ENCODE measurements around the gene AHR.

AHR gene

DNA sequence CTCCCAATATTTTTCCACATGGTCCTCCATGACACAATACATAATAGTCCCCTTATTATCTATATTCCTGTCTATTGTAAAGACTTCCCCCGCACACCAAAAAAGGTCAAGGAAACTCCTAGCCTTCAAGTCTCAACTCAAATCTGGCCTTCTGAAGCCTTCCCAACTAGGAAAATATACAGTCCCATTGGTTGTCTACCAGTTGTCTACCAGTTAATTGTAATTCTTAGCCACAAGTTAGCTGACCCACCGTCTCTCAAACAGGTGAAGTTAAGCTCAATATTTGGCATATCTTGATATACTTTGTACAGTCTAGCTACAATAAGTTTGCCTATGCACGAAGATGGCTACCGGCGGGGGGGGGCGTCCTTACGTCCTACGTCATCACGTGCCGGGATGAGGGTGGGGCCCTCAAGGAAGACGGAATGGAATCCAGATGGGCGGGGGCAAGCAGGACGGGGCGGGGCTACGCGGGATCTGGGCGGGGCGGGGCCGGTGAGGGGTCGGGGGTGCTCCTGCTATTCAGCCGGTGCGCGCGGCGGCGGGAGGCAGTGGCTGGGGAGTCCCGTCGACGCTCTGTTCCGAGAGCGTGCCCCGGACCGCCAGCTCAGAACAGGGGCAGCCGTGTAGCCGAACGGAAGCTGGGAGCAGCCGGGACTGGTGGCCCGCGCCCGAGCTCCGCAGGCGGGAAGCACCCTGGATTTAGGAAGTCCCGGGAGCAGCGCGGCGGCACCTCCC is at the start of gene AHR (continued):
- TF ChIP-seq, protein P1, sequence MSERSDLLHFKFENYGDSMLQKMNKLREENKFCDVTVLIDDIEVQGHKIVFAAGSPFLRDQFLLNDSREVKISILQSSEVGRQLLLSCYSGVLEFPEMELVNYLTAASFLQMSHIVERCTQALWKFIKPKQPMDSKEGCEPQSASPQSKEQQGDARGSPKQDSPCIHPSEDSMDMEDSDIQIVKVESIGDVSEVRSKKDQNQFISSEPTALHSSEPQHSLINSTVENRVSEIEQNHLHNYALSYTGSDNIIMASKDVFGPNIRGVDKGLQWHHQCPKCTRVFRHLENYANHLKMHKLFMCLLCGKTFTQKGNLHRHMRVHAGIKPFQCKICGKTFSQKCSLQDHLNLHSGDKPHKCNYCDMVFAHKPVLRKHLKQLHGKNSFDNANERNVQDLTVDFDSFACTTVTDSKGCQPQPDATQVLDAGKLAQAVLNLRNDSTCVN (tag by site-specific recombination; optimal IDR thresholded peaks at IDR 0.05), result no peak
- 0 out of 2 replicates have a peak, but pooled peaks have one; percentile 15 for TF ChIP-seq ZFP37 (tag by site-specific recombination; IDR thresholded peaks at IDR 0.05)
- no peak for TF ChIP-seq ZSCAN16 (tag by site-specific recombination; IDR thresholded peaks at IDR 0.05)
- peak; percentile 59; the same call in 1 of the 2 replicates for TF ChIP-seq IKZF3 (tag by site-specific recombination; IDR thresholded peaks at IDR 0.05)
- TF ChIP-seq ZBTB7A (tag by site-specific recombination; IDR thresholded peaks at IDR 0.05; ENCODE audit: low read depth), result 0 out of 2 replicates have a peak, but pooled peaks have one; percentile 17
- no peak for TF ChIP-seq ZNF510 (tag by site-specific recombination; IDR thresholded peaks at IDR 0.05; ENCODE audit: insufficient replicate concordance)
- TF ChIP-seq ZNF610 (tag by site-specific recombination; IDR thresholded peaks at IDR 0.05; ENCODE audit: borderline replicate concordance), result no peak
- no peak for TF ChIP-seq GLI4 (tag by site-specific recombination; IDR thresholded peaks at IDR 0.05)
- TF ChIP-seq, protein P2, sequence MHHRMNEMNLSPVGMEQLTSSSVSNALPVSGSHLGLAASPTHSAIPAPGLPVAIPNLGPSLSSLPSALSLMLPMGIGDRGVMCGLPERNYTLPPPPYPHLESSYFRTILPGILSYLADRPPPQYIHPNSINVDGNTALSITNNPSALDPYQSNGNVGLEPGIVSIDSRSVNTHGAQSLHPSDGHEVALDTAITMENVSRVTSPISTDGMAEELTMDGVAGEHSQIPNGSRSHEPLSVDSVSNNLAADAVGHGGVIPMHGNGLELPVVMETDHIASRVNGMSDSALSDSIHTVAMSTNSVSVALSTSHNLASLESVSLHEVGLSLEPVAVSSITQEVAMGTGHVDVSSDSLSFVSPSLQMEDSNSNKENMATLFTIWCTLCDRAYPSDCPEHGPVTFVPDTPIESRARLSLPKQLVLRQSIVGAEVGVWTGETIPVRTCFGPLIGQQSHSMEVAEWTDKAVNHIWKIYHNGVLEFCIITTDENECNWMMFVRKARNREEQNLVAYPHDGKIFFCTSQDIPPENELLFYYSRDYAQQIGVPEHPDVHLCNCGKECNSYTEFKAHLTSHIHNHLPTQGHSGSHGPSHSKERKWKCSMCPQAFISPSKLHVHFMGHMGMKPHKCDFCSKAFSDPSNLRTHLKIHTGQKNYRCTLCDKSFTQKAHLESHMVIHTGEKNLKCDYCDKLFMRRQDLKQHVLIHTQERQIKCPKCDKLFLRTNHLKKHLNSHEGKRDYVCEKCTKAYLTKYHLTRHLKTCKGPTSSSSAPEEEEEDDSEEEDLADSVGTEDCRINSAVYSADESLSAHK (tag by site-specific recombination; IDR thresholded peaks at IDR 0.05), result no peak
- TF ChIP-seq ZNF19 (tag by site-specific recombination; IDR thresholded peaks at IDR 0.05; ENCODE audit: low read depth), result no peak
- TF ChIP-seq, protein P3, sequence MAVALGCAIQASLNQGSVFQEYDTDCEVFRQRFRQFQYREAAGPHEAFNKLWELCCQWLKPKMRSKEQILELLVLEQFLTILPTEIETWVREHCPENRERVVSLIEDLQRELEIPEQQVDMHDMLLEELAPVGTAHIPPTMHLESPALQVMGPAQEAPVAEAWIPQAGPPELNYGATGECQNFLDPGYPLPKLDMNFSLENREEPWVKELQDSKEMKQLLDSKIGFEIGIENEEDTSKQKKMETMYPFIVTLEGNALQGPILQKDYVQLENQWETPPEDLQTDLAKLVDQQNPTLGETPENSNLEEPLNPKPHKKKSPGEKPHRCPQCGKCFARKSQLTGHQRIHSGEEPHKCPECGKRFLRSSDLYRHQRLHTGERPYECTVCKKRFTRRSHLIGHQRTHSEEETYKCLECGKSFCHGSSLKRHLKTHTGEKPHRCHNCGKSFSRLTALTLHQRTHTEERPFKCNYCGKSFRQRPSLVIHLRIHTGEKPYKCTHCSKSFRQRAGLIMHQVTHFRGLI (tag by site-specific recombination; IDR thresholded peaks at IDR 0.05), result no peak
- TF ChIP-seq SETDB1 (IDR thresholded peaks at IDR 0.05; ENCODE audit: insufficient read length, low read length), result peak; percentile 64
- TF ChIP-seq ZNF266 (tag by site-specific recombination; IDR thresholded peaks at IDR 0.05; ENCODE audit: low read depth), result no peak
- no peak for TF ChIP-seq ZNF488 (tag by site-specific recombination; IDR thresholded peaks at IDR 0.05)
- no peak for TF ChIP-seq ZNF121 (tag by site-specific recombination; IDR thresholded peaks at IDR 0.05)
- no peak for TF ChIP-seq ZNF660 (tag by site-specific recombination; IDR thresholded peaks at IDR 0.05)
- no peak for TF ChIP-seq ZNF626 (tag by site-specific recombination; IDR thresholded peaks at IDR 0.05)
- TF ChIP-seq ZNF114 (tag by site-specific recombination; IDR thresholded peaks at IDR 0.05), result no peak
- TF ChIP-seq ZNF645 (tag by site-specific recombination; IDR thresholded peaks at IDR 0.05), result no peak
- no peak for TF ChIP-seq ZNF133 (tag by site-specific recombination; IDR thresholded peaks at IDR 0.05)
- TF ChIP-seq ZNF175 (tag by site-specific recombination; IDR thresholded peaks at IDR 0.05), result no peak
- TF ChIP-seq, protein P4, sequence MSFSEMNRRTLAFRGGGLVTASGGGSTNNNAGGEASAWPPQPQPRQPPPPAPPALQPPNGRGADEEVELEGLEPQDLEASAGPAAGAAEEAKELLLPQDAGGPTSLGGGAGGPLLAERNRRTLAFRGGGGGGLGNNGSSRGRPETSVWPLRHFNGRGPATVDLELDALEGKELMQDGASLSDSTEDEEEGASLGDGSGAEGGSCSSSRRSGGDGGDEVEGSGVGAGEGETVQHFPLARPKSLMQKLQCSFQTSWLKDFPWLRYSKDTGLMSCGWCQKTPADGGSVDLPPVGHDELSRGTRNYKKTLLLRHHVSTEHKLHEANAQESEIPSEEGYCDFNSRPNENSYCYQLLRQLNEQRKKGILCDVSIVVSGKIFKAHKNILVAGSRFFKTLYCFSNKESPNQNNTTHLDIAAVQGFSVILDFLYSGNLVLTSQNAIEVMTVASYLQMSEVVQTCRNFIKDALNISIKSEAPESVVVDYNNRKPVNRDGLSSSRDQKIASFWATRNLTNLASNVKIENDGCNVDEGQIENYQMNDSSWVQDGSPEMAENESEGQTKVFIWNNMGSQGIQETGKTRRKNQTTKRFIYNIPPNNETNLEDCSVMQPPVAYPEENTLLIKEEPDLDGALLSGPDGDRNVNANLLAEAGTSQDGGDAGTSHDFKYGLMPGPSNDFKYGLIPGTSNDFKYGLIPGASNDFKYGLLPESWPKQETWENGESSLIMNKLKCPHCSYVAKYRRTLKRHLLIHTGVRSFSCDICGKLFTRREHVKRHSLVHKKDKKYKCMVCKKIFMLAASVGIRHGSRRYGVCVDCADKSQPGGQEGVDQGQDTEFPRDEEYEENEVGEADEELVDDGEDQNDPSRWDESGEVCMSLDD (tag by site-specific recombination; IDR thresholded peaks at IDR 0.05), result peak; percentile 65; the same call in 1 of the 2 replicates
- TF ChIP-seq, protein P5, sequence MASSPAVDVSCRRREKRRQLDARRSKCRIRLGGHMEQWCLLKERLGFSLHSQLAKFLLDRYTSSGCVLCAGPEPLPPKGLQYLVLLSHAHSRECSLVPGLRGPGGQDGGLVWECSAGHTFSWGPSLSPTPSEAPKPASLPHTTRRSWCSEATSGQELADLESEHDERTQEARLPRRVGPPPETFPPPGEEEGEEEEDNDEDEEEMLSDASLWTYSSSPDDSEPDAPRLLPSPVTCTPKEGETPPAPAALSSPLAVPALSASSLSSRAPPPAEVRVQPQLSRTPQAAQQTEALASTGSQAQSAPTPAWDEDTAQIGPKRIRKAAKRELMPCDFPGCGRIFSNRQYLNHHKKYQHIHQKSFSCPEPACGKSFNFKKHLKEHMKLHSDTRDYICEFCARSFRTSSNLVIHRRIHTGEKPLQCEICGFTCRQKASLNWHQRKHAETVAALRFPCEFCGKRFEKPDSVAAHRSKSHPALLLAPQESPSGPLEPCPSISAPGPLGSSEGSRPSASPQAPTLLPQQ (tag by site-specific recombination; IDR thresholded peaks at IDR 0.05), result no peak
- TF ChIP-seq OSR2 (tag by site-specific recombination; IDR thresholded peaks at IDR 0.05), result peak; percentile 53
- TF ChIP-seq ZNF211 (tag by site-specific recombination; IDR thresholded peaks at IDR 0.05; ENCODE audit: low read depth), result no peak
- peak; percentile 59 for TF ChIP-seq ZNF600 (tag by site-specific recombination; IDR thresholded peaks at IDR 0.05)
- TF ChIP-seq ZNF558 (tag by site-specific recombination; IDR thresholded peaks at IDR 0.05), result no peak
- TF ChIP-seq ZNF433 (tag by site-specific recombination; IDR thresholded peaks at IDR 0.05; ENCODE audit: low read depth), result no peak
- 0 out of 2 replicates have a peak, but pooled peaks have one; percentile 14 for TF ChIP-seq GLIS2 (tag by site-specific recombination; IDR thresholded peaks at IDR 0.05)
